NCI-H345 treated with DMSO at 0.1 percent for 48 hours (cell line): ENCODE measurements around the gene FOXC2.

Experiments
- DNase-seq: peaks from one replicate; lab custom pipeline; 2025; ENCODE audit not compliant: unreplicated experiment; lab: John Stamatoyannopoulos, UW

FOXC2 gene

DNA sequence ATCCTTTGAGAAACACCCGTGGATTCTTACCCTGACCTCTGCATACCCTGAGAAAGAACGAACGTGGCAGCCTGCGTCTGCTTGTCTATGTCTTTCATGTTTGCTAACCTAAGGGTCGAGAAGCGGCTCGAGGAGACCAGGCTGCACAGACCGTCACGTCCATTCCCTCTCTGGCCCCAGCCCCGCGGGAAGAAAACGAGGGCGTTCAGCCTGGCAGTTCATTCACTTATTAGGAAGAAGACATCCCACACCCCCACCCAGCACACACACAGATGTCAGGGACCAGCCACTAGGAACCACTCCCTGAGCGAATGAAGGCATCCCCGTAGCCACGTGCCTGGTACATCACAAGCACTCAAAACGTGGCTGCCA lies 10.9 kb upstream of the FOXC2 start:
- DNase-seq = no peak

DNA sequence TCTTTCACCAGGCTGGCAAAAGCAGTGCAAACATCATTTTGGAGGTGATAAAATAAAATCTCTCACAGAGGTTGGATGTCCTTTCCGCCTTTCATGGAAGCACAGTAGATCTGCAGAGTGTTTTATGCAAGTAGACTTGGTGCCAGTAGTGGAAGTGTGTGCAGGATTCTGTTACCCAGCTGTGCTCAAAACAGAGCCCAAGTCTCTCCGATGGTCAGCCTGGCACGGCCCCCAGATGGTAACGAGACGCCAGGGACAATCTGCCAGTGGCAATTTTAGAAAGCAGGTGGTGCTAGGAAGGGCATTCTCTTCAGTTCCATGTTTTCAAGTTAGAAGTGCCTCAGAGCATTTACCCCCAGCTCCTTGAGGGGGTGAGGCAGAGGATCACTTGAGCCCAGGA lies 10.1 kb upstream of the FOXC2 start:
- no peak for DNase-seq

DNA sequence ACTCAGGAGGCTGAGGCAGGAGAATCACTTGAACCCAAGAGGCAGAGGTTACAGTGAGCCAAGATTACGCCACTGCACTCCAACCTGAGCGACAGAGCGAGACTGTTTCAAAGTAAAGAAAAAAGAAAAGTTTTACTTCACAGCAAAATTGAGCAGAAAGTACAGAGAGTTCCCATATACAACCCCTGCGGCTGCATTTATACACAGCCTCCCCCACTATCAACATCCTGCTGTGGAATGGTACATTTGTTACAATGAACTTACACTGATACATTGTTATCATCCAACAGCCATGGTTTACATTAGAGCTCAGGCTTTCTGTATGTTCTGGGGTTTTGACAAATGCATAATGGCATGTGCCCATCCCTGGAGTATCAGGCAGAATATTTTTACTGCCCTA lies 9.0 kb upstream of the FOXC2 start:
- DNase-seq = no peak

DNA sequence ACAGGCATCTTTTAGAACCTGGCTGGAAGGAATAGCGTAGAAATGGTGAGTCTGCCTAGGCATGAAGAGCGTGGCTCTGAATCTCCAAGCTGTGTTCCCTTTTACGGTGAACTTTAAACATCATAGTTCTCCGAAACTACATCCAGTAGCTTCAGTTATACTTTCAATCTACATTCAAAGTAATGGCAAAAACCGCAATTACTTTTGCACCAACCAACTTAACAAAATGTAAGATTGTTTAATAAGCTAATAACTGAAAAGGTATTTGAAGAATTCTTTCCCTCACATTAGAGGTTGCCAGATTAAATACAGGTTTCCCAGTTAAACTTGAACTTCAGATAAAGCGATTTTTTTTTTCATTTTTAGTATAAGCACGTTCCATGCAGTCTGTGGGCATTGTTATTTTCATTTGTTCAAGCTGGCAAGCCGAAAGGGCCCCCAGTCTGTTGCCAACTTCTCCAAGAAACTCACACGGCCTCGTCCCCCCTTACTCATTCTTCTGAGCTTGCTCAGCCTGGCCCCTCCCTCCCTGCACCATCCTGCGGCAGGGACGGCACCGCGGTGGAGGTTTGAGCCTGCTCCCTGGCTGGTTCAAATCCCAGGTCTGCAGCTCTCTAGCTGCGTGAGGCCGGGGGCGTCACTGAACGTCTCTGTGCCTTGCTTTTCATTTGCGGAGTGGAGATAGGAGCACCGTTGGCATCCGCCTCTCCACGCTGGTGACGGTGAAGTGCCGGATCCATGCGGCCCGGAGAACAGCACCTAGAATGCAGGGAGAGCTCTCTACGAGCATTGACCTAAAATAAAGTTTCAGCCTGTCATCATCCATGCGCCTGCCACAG lies 8.1 kb upstream of the FOXC2 start:
- DNase-seq = no peak

DNA sequence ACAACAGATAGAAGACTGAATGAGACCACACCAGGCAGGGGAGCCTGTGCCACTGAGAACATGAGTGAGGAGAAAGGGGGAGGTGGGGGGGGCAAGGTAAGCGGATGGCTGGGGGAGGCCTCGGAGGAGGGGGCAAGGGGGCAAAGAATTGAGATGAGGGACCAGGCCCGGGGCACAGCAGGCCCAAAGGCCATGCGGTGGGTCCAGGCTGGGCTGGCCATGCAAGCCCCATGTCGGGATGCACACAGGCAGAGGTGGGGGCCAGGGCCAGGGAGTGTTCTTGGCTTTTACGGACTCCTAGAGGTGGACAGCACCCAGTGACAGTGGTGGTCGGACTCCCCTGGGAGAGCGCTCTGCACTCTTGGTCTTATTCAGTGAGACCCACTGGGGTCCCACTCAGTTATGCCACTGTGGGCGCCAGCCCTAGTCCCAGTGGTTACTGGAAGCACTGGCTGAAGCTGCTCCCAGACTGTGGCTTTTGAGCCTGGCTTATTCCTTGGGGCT lies 6.8 kb upstream of the FOXC2 start:
- DNase-seq = no peak

DNA sequence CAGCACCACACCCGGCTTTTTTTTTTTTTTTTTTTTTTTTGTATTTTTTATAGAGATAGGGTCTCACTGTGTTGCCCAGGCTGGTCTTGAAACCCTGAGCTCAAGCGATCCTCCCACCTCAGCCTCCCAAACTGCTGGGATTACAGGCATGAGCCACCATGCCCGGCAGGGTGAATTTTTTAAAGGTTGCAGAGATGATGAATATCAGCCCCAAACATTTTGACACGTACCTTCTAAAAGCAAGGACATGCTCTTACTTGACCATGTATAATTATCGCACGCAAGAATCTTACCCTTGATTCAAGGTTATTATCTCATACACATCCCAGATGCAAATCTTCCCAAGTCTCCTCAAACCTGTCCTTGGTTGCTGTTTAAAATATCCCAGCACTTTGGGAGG lies 4.3 kb upstream of the FOXC2 start:
- DNase-seq = no peak

DNA sequence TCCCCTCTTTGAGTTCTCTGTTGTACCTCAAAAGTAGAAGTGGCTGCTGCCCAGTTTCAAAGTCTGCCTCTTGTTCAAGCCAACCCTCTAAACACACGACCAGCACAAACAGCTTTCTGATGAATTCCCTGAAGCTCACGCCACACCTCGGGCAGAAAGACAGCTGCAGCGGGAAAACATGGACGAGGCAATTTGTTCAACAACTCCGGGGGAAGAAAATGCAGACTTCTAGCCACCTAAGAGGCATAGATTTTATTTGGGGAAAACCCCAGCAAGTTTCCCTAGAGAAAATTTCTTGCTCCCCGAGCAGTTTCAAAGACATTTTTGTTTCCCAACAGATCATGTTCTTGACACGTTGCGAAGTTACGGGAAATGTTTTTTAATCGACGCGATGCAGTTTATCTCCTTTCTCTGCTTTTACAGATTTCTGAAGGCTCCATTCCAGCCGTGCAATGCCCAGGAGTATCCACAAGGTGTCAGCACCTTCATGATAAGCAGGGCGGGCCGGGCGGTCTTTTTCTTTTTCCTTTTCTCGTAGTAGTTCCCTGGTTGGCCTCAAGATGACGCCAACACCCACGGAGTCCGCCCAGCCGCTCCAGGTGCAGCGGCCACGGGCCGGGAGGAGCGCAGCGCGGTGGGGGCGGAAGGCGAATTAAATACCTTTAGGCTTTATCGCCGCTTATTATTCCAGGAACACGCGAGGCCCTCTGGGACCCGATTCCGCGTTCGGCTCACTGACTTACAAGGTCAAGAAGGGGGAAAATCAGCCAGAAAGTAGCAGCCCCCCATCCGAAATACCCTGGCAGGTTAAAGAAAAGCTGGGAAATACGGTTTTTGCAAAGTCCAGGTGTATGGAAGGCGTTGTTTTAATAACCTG lies 2.9 kb upstream of the FOXC2 start:
- peak; percentile 55 for DNase-seq

DNA sequence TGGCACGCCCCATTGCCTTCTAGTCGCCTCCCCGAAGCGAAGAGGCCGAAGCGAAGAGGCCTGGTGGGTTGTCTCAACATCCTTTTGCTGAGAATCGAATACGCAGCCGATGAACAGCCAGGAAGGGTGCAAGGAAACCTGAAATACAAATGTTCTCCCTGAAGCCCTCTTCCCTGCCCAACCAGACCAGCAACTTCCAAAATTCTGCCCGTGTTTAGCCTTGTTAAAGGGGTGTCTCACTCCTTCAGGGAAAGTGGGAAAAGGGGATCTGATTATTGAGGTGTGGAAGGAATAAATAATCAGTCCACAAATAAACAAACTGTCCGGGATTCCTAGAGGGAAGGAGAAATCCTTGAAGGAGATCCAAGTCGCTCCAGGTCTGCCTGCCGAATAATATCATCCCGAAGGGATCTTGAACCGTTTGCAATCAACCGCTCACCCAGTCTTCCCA lies 1.4 kb upstream of the FOXC2 start:
- no peak for DNase-seq

DNA sequence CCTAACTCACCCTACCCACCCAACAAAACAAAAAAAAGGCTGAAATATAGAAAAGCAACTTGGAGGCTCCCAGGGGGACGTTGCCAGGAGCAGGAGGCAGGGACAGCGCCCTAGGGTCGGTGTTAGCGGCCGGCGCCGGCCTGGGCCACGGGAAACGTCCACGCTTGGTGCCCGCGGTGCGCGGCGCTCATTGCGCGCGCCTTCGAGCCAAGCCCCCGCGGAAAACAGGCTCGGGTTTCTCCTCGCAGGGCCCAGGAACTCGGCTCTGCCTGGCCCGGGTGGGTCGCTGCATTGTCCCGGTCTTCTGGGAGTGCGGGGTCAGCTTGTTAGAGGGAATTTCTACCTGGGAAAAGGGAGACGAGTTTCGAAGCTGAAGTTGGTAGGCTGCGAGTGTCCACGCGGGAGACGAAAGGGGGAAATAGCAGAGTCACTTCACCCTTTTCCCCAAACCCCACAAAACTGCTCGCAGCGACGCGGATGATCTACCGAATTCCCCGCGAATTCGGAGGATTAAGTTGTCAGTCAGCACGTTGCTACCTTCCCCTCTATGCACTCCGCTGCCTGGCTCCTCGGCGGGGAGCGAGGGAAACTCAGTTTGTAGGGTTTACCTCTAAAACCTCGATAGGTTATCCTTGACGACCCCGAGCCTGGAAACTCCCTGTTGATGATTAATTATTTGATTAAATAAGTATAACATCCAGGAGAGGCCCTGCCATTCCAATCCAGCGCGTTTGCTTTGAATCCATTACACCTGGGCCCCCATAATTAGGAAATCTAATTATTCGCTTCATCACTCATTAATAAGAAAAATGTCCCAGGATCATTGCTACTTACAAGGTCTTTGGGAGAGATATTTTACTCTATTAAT lies 751 bp upstream of the FOXC2 start:
- no peak for DNase-seq

DNA sequence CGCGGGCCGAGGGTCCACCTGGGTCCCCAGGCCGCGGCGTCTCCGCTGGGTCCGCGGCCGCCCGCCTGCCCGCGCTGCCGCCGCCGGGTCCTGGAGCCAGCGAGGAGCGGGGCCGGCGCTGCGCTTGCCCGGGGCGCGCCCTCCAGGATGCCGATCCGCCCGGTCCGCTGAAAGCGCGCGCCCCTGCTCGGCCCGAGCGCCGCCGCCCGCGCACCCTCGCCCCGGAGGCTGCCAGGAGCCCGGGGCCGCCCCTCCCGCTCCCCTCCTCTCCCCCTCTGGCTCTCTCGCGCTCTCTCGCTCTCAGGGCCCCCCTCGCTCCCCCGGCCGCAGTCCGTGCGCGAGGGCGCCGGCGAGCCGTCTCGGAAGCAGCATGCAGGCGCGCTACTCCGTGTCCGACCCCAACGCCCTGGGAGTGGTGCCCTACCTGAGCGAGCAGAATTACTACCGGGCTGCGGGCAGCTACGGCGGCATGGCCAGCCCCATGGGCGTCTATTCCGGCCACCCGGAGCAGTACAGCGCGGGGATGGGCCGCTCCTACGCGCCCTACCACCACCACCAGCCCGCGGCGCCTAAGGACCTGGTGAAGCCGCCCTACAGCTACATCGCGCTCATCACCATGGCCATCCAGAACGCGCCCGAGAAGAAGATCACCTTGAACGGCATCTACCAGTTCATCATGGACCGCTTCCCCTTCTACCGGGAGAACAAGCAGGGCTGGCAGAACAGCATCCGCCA lies 504 bp downstream of the FOXC2 start:
- no peak for DNase-seq

DNA sequence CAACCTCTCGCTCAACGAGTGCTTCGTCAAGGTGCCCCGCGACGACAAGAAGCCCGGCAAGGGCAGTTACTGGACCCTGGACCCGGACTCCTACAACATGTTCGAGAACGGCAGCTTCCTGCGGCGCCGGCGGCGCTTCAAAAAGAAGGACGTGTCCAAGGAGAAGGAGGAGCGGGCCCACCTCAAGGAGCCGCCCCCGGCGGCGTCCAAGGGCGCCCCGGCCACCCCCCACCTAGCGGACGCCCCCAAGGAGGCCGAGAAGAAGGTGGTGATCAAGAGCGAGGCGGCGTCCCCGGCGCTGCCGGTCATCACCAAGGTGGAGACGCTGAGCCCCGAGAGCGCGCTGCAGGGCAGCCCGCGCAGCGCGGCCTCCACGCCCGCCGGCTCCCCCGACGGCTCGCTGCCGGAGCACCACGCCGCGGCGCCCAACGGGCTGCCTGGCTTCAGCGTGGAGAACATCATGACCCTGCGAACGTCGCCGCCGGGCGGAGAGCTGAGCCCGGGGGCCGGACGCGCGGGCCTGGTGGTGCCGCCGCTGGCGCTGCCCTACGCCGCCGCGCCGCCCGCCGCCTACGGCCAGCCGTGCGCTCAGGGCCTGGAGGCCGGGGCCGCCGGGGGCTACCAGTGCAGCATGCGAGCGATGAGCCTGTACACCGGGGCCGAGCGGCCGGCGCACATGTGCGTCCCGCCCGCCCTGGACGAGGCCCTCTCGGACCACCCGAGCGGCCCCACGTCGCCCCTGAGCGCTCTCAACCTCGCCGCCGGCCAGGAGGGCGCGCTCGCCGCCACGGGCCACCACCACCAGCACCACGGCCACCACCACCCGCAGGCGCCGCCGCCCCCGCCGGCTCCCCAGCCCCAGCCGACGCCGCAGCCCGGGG lies 1.3 kb downstream of the FOXC2 start:
- DNase-seq = no peak

DNA sequence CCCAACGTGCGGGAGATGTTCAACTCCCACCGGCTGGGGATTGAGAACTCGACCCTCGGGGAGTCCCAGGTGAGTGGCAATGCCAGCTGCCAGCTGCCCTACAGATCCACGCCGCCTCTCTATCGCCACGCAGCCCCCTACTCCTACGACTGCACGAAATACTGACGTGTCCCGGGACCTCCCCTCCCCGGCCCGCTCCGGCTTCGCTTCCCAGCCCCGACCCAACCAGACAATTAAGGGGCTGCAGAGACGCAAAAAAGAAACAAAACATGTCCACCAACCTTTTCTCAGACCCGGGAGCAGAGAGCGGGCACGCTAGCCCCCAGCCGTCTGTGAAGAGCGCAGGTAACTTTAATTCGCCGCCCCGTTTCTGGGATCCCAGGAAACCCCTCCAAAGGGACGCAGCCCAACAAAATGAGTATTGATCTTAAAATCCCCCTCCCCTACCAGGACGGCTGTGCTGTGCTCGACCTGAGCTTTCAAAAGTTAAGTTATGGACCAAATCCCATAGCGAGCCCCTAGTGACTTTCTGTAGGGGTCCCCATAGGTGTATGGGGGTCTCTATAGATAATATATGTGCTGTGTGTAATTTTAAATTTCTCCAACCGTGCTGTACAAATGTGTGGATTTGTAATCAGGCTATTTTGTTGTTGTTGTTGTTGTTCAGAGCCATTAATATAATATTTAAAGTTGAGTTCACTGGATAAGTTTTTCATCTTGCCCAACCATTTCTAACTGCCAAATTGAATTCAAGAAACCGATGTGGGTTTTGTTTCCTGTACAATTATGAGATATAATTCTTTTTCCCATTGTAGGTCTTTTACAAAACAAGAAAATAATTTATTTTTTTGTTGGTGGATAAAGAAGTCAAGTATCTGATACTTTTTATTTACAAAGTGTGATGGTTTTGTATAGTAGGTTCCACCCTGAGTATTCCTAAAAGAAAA lies 2.3 kb downstream of the FOXC2 start:
- no peak for DNase-seq

DNA sequence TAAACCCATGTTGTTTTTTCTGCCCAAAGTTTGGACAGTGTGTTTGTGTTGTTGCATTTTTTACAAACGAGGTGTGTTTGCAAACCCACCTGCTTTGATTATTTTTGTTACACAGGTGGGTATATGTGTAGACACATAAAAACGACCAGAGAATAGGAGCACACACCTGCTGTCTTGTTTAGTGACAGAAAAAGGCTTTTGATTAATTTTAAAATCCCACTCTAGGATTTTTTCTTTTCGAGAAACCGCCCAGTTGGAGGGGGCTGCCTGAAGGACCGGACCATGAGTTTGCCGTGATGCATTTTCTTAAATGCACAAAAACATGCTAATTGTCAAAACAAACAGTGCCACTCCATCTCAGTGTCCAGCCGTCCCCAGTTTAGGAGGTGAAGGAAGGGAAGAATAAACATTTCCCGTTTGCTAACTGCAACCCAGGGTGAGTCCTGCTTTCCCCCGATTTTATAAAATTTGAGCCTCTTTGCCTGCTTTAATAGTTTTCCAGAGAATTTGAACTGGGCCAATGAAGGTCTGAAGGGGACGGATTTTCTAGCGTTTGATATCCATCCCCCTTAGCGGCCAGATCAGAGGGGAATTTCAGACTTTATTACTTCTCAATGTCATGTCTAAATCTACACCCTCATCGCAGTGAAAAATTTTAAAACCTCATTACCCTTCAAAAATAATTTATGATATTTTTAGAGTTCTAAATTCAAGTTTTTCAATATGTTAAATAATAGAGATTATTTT lies 3.2 kb downstream of the FOXC2 start:
- DNase-seq = no peak

DNA sequence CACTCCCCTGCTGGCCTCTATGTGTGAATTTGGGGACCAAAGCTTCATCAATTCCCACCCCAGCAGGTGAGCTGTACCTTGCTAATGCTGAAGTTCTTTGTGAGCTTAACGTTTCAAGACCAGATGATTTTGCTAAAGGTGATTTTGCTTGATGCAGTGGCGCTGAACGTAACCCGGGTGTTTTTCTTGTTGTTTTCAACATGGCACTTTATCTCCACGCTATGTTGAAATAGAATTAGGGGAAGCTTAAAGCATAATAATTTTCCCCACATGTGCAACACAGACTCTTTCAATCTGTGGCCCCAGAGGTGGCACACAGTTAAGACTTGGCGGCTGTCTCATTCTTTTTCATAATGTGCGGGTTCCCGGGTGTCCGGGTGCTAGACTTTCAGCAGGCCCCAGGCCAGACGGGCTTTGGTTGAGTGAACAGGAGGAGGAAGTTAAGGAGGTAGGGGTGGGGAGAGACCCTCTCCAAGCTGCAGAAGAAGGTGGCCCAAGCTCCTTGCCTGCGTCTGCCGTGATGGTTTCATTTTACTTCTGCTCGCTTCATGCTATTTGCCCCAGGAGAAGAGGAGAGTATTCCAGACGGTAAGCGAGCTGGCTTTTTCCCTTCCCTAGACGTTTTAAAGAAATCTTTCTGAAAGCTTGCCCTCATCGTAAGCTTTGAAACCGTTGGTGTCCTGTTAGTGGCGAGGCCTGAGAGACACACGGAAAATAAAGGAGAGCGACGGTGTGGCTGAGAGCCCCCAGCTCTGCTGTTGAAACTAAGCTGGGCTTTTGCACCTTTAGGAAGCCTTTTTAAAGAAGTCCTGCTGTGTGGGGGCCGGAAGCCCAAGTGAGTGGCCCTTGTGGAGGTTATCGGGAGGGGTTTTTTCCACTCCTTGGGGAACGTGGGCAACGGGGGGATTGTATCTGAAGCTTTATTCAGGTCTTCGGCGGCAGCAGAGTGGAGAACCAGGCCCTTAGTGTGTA lies 4.2 kb downstream of the FOXC2 start:
- no peak for DNase-seq

DNA sequence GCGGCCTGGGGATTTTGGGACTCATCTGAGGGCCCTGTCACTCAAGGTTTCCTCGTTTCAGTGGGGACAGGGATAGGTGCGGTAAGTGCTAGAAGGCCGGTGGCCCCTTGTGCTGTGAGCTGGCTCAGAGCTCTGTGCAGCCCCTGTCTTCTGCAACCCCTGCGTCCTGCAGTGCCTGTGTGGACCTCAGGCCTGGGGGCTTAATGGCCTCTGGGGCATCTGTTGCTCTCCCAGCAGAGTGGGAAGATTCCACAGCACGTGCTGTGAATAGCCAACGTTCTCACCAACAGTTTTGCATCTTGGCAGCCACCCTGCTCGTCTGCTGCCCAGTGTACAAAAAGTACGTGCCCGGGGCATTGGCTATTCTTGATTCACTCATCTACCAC lies 4.9 kb downstream of the FOXC2 start:
- no peak for DNase-seq

DNA sequence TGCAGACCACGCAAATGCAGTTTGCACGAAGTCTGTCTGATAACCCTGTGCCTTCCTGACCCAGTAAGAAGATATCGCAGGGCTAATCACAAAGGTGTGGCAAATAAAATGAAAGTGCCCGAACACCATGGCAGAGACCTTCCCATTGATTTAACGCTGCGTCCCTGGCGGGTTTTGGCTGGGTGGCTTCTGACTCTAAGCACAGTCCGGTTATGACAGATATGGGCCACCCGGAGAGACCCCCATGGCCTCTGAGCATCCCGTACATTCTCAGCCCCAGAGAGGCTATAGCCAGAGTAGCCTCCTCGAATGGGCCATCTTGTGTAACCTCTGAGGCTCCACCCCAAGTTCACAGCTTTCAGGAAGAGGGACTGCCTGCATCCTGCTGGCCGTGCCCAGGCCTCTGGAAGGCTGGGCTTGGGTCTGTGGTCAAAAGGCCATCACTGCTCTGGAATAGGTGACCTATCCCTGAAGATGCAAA lies 5.5 kb downstream of the FOXC2 start:
- DNase-seq = no peak
